HG03439 (cell line): ENCODE data around the gene MARCKSL1.

Experiments used
- ATAC-seq: cut with Tn5 transposase; IDR thresholded peaks from one replicate; pipeline ENCODE4 v1.9.1; 2021; ENCODE audit warnings: mild to moderate bottlenecking, moderate library complexity; ENCODE audit not compliant: unreplicated experiment

The MARCKSL1 gene

GRCh38 chr1:32353431-32353830 is 17.4 kb upstream of the MARCKSL1 start:
- ATAC-seq = no peak

DNA sequence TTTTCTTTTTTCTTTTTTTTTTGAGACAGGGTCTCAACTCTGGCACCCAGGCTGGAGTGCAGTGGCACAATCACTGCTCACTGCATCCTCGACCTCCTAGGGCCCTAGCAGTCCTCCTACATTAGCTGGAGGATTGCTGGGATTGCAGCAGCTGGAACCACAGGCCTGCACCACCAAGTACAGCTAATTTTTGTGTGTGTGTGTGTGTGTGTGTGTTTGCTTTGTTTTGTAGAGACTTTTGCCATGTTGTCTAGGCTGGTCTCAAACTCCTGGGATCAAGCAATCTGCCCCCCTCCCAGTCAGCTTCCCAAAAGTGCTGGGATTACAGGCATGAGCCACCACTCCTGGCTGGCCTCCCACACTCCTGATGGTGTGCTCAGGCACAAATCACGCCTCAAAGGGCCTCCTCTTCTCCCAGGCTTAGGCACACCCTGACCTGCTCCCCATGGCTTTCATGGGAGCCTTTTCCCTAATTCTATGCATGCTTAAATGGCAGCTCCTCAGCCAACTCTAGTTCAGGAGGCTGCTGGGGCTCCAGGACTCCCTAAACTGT is 16.9 kb upstream of the MARCKSL1 start:
- ATAC-seq = no peak

GRCh38 chr1:32352239-32352745 is 16.3 kb upstream of the MARCKSL1 start:
- ATAC-seq = no peak

GRCh38 chr1:32351399-32352238 is 15.6 kb upstream of the MARCKSL1 start:
- ATAC-seq = peak; percentile 71

GRCh38 chr1:32350785-32351398 is 14.9 kb upstream of the MARCKSL1 start:
- ATAC-seq = peak; percentile 45

- ATAC-seq = no peak
Observed at GRCh38 chr1:32349211-32349708, 13.2 kb upstream of the MARCKSL1 start.

GRCh38 chr1:32346532-32347157 is 10.6 kb upstream of the MARCKSL1 start:
- ATAC-seq = no peak

- ATAC-seq = no peak
Observed at GRCh38 chr1:32345289-32345827, 9.3 kb upstream of the MARCKSL1 start.

GRCh38 chr1:32342704-32343103 is 6.7 kb upstream of the MARCKSL1 start:
- ATAC-seq = no peak

DNA sequence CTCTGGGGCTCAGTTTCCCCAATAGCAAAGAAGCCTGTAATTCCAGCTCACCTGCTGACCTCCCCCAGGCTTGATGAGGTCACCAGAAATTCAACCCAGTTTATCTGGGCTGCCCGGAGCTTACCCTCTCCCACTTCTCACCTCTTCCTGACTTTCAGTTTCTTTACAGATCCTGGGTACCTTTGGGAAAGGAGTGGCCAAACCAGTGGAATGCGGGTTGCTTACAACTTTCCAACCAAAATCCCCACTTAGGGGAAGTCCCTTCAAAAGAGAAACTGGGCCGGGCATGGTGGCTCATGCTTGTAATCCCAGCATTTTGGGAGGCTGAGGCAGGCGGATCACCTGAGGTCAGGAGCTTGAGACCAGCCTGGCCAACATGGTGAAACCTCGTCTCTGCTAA is 5.9 kb upstream of the MARCKSL1 start:
- ATAC-seq = no peak

DNA sequence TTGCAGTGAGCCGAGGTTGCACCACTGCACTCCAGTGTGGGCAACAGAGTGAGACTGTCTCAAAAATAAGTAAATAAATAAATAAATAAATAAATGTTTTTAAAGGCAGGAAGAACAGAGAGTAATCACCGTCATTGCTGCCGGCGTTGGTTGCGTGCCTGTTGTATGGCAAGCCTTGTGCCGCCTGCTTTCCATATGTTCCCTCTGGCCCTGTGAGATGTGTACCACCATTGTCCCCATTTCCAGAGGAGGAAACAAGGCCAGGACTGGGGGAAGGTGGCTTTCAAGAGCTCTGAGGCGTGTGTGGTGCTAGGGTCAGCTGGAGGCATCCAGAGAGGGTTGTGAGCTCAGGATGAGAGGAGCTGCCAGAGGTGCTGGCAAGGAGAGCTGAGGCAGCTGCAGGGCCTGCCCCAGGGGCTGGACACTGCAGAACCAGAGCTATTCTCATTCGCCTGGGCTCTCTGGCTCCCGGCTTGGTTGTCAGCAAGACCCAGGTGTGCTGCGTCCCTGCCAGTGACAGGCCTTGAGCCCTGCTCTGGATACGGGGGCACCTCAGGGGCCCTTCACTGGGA is 5.2 kb upstream of the MARCKSL1 start:
- no peak for ATAC-seq

DNA sequence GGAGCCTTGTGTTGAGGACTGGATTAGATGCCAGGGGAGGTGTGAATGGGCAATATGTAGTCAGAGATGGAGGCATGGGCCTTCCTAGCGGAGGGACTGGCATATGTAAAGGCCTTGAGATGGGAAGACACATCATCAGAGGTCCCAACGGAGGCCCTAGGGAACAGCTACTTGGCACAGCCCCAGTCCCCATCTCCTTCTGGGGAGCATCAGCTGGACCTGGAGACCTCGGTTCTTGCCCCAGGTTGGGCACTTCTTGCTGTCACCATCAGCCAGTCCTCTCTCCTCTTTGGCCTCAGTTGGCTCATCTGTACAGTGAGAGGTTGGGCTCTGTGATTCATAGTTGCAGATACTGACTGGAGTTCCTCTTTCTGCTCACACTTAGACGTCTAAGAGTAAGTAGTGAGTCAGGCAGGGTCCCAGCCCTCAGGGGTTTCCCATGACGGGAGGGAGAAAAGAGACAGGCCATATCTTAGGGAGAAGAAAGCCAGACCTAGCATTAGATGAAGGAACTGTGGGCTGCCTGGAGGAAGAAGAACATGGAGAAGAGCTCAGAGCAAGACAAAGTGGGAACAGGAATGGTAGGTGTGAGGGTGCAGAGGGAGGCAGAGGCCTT is 3.4 kb upstream of the MARCKSL1 start:
- ATAC-seq = no peak

- ATAC-seq = no peak
Observed at GRCh38 chr1:32338637-32339145, 2.7 kb upstream of the MARCKSL1 start.

DNA sequence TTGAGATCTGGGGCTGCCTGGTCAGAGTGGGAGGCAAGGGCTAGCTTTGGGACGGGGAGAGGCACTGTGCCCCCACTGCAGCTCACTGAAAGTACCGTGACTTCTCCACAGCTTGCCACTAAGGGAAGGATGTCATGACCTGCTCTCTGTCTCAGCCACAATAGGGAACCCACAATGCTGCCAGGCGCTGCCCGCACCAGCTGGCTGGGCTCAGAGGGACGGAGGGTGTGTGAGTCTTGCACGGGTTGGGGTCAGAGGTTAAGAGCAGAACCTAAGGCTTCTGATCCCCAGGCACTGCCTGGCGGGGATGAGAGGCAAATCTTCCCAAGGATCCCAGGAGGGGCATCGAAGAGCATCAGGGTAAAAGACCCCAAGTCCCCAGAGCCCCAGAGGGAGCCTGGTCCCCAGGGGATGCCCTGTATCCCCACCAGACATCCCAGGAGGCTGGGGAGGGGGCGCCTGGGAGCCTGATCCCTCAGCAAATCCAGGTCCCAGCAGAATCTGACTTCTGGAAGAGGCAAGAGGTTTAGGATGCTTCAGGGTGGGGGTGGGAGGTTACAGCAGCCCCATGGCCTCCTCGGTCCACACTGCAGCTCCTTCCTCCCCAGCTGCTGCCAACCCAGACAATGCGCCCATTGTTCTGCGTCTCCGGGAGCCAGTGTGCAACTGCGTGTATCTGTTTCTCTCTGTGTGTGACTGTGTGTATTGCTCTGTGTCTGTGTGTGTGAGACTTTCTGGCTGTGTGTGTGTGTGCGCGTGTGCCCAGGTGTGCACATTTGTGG is 2.0 kb upstream of the MARCKSL1 start:
- ATAC-seq = no peak

DNA sequence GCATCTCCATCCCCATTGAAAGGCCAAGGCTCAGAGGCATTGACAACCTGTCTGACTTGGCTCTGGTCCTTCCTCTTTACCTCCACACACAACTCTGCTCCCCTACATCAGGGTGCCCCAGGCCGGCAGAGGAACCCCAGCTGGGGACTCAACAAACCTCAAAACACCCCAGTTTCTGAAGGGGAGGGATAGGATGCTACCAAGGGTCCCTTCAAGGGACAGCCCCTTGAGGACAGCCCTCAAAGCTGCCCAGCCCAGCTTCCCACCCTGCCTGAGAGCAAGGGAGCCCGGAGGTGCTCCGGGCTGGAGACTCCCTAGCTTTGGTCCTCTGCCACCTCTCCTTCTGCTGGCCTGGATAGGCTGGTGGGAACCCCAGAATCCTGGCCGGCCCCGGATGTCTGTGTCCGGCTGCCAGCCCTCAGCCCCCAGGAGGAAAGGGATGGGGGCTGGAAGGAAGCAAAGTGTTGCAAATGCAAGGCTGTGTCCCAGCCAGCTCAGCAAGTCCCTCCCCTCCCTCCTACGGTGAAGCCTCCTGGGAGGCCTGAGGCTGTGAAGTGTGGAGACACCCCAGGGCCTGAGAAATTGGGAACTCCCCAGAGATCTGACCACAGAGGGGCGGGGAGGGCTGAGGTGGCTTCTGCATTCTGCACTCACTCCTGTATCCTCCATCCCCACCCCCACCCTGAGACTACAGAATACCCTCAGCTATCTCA is 1.1 kb upstream of the MARCKSL1 start:
- no peak for ATAC-seq

DNA sequence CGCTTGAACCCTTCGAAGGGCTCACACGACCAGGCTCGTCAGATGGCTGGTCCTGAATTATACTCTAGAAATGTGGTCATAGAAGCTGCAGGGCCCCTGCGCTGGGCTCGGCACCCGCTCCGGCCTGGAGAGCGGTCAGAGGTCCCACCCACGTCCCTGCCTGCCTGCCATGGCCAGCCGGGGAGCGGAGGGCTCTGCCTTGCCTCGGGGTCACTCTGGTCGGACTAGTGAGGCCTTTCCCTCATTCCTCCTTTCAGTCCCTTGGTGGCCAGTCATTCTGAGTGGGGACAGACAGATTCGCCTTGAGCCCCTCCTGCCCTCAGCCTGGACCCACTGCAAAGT is 529 bp upstream of the MARCKSL1 start:
- no peak for ATAC-seq

DNA sequence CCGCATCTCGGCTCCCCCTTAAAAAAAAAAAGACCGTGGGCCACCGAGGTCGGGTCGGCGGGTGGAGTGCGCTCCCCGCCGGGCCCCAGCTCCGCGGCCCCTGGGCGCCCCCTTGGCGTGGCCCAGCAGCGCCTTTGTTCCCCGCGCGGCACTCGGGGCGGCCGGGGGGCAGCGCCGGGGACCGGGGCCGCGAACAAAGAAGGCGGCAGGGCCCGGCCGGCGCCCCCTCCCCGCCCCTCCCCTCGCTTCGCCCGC is 571 bp downstream of the MARCKSL1 start:
- no peak for ATAC-seq

DNA sequence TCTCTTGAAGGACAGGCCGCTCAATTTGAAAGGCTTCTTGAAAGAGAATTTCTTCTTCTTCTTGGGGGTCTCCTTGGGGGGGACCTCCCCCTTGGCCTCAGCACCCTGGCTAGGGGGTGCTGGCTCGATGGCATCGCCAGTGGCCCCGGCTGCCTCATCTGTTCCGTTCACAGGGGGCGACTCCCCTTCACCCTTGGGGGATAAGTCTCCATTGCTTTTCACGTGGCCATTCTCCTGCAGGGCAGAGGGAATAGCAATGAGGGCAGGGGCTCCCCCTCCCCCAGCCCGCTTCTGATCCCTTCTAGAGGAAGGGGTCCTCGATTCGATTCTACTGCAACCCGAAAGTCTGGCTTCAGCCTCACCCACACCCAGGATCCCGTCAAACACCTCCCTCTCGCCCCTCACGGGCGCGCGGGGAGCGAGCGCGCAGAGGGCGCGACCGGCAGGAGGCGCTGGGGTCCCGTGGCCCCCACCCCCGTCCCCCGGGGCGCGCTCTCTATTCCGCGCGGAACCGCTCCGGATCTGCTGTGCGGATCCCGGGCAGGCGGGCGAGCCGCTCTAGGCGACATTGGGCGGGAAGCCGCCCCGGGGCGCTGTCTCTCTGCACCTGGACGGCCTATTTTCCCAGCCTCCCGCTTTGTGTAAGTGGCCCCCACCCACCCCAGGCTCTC is 1.0 kb downstream of the MARCKSL1 start:
- no peak for ATAC-seq
